ENCODE results near the gene TYMP. TPM values are rescaled to one million over a fixed set of nuclear protein-coding genes. Genes with fewer than 3 reads are reported as not detected.

The TYMP gene
- polyA plus RNA-seq, 1 donor (not counting 4 experiments of a cell fraction or from before 2014, with no cell fraction given) = 25.5 TPM

GRCh38 chr22:50487290-50488005, 42.4 kb downstream of the TYMP start:
- Histone ChIP-seq H3K9ac (ENCODE audit: control insufficient read depth, extremely low read depth, insufficient read depth, low read length) (no peak overlapping the region), H4K20me1 (ENCODE audit: control insufficient read depth, extremely low read depth, insufficient read depth, low read length) (peaks cover 3% of the 10 kb centered on the region), H2AFZ (ENCODE audit: control insufficient read depth, low read length) (no peak overlapping the region), H3K9me1 (ENCODE audit: control insufficient read depth, extremely low read depth, insufficient read depth, low read length) (no peaks in the 10 kb centered on the region), H3K4me3 (ENCODE audit: control insufficient read depth in 2 of 3, extremely low read depth in 1 of 3, insufficient read depth in 2 of 3, low read depth in 1 of 3, low read length in 3 of 3) (no peak overlapping the region), H3K9me3 (ENCODE audit: control insufficient read depth, low read depth, low read length) (no peaks in the 10 kb centered on the region), H3K27ac (ENCODE audit: control insufficient read depth, insufficient read depth, low read length) (no peak overlapping the region), H3K36me3 (ENCODE audit: control insufficient read depth in 2 of 2, extremely low read depth in 1 of 2, insufficient read depth in 2 of 2, low read length in 2 of 2) (no peaks in the 10 kb centered on the region), H3K4me1 (ENCODE audit: control insufficient read depth, extremely low read depth, insufficient read depth, low read length) (no peaks in the 10 kb centered on the region), H3K4me2 (ENCODE audit: control insufficient read depth, extremely low read depth, insufficient read depth, low read depth, low read length) (no peak overlapping the region), H3K27me3 (ENCODE audit: control insufficient read depth, extremely low read depth, insufficient read depth, low read length) (peaks cover 13% of the 10 kb centered on the region), H3K79me2 (ENCODE audit: control insufficient read depth, insufficient read depth, low read length) (no peaks in the 10 kb centered on the region)
- DNase-seq (ENCODE audit: low read depth, low spot score) = no peak
- FAIRE-seq = no peak
- dilution Hi-C loops (cut with MboI; ENCODE audit: extremely low pct_ligation_motif_present, low sequenced_read_pairs) = no loop called here
- TF ChIP-seq CTCF (optimal IDR thresholded peaks at IDR 0.05 in 1 of 3, IDR thresholded peaks at IDR 0.05 in 1 of 3, conservative IDR thresholded peaks at IDR 0.05 in 1 of 3; ENCODE audit: extremely low read depth in 1 of 3, insufficient read depth in 2 of 3, low read length in 3 of 3) (no peak), EZH2 (IDR thresholded peaks at IDR 0.05; ENCODE audit: low read length) (no peak)

GRCh38 chr22:50486561-50487289, 43.1 kb downstream of the TYMP start, which contains the start of gene MIOX:
TSS of gene MIOX (plus strand) at chr22:50486859. CDS start at chr22:50486898, 39 bp downstream.
- no peak for TF ChIP-seq EZH2 (IDR thresholded peaks at IDR 0.05; ENCODE audit: low read length)
- no peak for TF ChIP-seq CTCF (optimal IDR thresholded peaks at IDR 0.05 in 1 of 3, IDR thresholded peaks at IDR 0.05 in 1 of 3, conservative IDR thresholded peaks at IDR 0.05 in 1 of 3; ENCODE audit: extremely low read depth in 1 of 3, insufficient read depth in 2 of 3, low read length in 3 of 3)
- no peaks in the 10 kb centered on the region for H3K4me1 ChIP-seq (ENCODE audit: control insufficient read depth, extremely low read depth, insufficient read depth, low read length)
- H2AFZ ChIP-seq (ENCODE audit: control insufficient read depth, low read length) = no peak within 1 kb of the TSS
- DNase-seq (ENCODE audit: low read depth, low spot score) (no peak), FAIRE-seq (no peak)
- no peak within 1 kb of the TSS for H3K27ac ChIP-seq (ENCODE audit: control insufficient read depth, insufficient read depth, low read length)
- no peaks in the 10 kb centered on the region for H3K9me1 ChIP-seq (ENCODE audit: control insufficient read depth, extremely low read depth, insufficient read depth, low read length)
- no peak within 1 kb of the TSS for H3K4me2 ChIP-seq (ENCODE audit: control insufficient read depth, extremely low read depth, insufficient read depth, low read depth, low read length)
- H3K79me2 ChIP-seq (ENCODE audit: control insufficient read depth, insufficient read depth, low read length) = no peaks in the 10 kb centered on the region
- no peaks in the 10 kb centered on the region for H3K9me3 ChIP-seq (ENCODE audit: control insufficient read depth, low read depth, low read length)
- peaks cover 3% of the 10 kb centered on the region for H4K20me1 ChIP-seq (ENCODE audit: control insufficient read depth, extremely low read depth, insufficient read depth, low read length)
- H3K4me3 ChIP-seq (ENCODE audit: control insufficient read depth in 2 of 3, extremely low read depth in 1 of 3, insufficient read depth in 2 of 3, low read depth in 1 of 3, low read length in 3 of 3) = no peak within 1 kb of the TSS
- H3K9ac ChIP-seq (ENCODE audit: control insufficient read depth, extremely low read depth, insufficient read depth, low read length) = no peak within 1 kb of the TSS
- peaks cover 21% of the 10 kb centered on the region for H3K27me3 ChIP-seq (ENCODE audit: control insufficient read depth, extremely low read depth, insufficient read depth, low read length)
- dilution Hi-C loops (cut with MboI; ENCODE audit: extremely low pct_ligation_motif_present, low sequenced_read_pairs) = no loop called here
- H3K36me3 ChIP-seq (ENCODE audit: control insufficient read depth in 2 of 2, extremely low read depth in 1 of 2, insufficient read depth in 2 of 2, low read length in 2 of 2) = no peaks in the 10 kb centered on the region

Measured in keratinocyte (primary cell).